Gastrocnemius medialis (tissue), 4 donors: Measurements from ENCODE around the gene BST2.

Experiments used
- CTCF ChIP-seq, 5 experiments: fragments of 450-650 bp in 3 of 5; fragments of 200-600 bp in 2 of 5; sonication (generic) in 2 of 5; IDR thresholded peaks in 4 of 5; conservative IDR thresholded peaks in 1 of 5; 1 replicate in 4 of 5; 2 replicates in 1 of 5; pipeline ENCODE4 v1.5.1; 2016 to 2019; ENCODE audit warnings: antibody characterized with exemption in 5 of 5, mild to moderate bottlenecking in 3 of 5, moderate library complexity in 3 of 5
- POLR2A ChIP-seq, 2 donors: fragments of 450-650 bp; IDR thresholded peaks; one replicate each; pipeline ENCODE4 v1.6.1; 2017; ENCODE audit warnings: antibody characterized with exemption in 2 of 2, mild to moderate bottlenecking in 2 of 2, moderate library complexity in 2 of 2

GRCh38 chr19:17431417-17431816 is 26.0 kb upstream of the BST2 start:
- TF ChIP-seq CTCF (IDR thresholded peaks at IDR 0.05 in 4 of 5, conservative IDR thresholded peaks at IDR 0.05 in 1 of 5) (no peak), POLR2A (IDR thresholded peaks at IDR 0.05) (no peak)
